GM21529 (cell line): ENCODE measurements around the gene SECISBP2L.

Experiments
- ATAC-seq: cut with Tn5 transposase; IDR thresholded peaks from one replicate; pipeline ENCODE4 v1.9.1; 2021; ENCODE audit not compliant: unreplicated experiment

Gene SECISBP2L

GRCh38 chr15:48966595-48967301 lies 79.5 kb downstream of the SECISBP2L start:
- ATAC-seq: peak; percentile 70

- peak; percentile 81 for ATAC-seq
Measured at GRCh38 chr15:48965972-48966371, 80.3 kb downstream of the SECISBP2L start.

GRCh38 chr15:48964898-48965297 lies 81.3 kb downstream of the SECISBP2L start:
- no peak for ATAC-seq

GRCh38 chr15:48963524-48964113 lies 82.6 kb downstream of the SECISBP2L start, which contains the start of gene SHC4:
TSS of gene SHC4 (minus strand) at chr15:48963919. CDS start at chr15:48963015, 904 bp downstream.
- ATAC-seq: no peak

DNA sequence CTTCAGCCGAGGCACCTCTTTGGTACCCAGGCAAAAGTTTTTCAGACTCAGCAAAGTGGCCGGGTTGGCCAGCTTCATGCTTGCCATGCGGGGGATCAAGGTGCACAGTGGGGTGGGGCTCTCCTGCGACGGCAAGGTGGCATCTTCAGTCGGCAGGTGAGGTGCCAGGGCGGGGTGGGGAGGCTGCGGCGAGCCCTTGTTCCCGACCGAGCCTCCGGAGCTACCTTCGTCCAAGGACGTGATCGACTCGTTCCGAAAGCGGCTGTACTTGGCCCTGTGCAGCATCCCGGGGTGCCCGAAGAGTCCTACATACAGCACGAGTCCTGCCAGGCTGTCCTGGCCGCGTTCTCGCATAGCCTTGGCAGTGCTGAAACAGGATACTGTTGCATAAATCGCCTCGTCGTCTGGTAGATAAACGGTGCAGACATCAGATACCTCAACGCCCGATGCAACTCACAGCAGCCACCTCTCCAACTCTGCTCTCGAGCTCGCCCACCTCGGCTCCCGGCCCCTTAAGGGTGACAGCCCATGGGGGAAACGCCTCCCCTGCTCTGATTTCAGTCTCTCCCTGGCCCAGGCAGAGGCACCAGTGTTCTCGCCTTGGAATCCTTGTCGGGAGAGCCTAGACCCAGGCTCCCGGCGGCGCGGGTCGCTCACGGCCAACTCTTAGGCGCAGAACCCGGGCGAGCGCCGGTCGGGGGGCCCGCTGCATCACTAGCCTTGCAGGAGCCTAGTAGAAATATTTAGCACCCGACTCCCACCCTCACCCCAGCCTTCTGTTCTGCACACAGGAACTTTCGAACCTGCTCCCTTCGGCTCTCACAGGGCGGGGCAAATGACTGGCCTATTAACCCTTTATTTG lies 83.4 kb downstream of the SECISBP2L start:
- no peak for ATAC-seq

DNA sequence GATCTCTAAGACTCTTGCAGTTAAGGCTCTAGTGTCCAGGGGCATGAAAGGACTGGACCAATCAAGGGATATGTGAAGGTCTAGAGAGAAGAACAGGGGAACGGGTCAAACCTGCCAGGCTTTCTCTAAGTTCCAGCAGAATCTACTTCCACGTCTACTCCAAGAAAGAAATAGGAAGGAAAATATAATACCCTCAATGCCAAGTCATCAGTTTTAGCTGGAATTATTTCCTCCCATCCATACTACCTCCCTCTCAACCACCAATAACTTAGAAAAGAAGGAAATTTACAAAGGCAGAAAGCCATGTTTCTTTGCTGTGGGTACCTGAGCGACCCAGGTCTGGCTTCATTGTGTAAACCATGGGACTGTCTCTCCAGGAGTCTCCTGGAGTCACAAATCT lies 90.3 kb downstream of the SECISBP2L start:
- ATAC-seq: no peak

GRCh38 chr15:48955370-48955769 lies 90.9 kb downstream of the SECISBP2L start:
- no peak for ATAC-seq

DNA sequence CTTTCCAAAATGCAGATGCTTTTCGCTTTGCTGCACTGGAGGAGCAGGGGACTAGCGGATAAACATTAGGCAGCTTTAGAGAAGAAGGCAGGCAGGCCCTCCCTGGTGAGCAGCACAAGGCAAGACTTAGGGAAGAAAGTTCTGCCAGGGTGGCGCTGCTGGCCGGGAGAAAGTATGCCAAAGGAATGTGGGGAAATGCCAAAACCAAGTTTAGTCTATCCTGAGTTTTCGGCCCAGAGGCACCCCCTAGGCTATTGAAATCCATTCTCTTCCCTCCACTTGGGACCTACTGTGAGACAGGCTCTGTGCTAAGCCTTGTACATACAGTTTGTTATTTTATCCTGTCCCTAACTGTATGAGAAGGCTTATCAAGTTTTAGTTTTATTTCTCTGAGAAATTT lies 91.7 kb downstream of the SECISBP2L start:
- no peak for ATAC-seq

GRCh38 chr15:48946840-48947187 lies 99.4 kb downstream of the SECISBP2L start:
- ATAC-seq: no peak

GRCh38 chr15:48946074-48946839 lies 100.0 kb downstream of the SECISBP2L start:
- ATAC-seq: no peak

- no peak for ATAC-seq
Measured at GRCh38 chr15:48945386-48945785, 100.9 kb downstream of the SECISBP2L start.

DNA sequence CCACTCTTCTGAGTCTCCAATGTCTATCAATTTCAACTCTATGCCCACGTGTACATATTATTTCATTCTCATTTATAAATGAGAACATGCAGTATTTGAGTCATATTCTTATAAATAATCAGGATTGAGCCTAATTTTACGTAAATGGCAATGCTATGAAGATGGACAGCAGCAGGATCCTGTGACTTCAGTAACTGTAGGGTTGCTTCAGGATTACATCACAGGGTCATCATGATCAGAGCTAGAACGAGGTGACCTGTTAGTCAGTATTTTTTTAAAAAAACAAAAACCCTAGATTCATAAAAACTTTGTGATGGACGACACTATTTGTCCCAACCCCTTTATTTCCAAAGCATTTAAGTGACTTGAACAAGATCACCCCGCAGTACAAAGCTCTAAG lies 104.3 kb downstream of the SECISBP2L start:
- ATAC-seq: no peak

- ATAC-seq: peak; percentile 85
Measured at GRCh38 chr15:48940508-48940907, 105.7 kb downstream of the SECISBP2L start.

GRCh38 chr15:48939648-48940047 lies 106.6 kb downstream of the SECISBP2L start:
- ATAC-seq: no peak
